NCI-H345 treated with DMSO at 0.1 percent for 48 hours (cell line): ENCODE measurements around the gene EPM2A.
A peak's percentile ranks its signal among the peaks of the same experiment; 100 is the strongest.

Experiments used
- DNase-seq: peaks from one replicate; lab custom pipeline; 2025; ENCODE audit not compliant: unreplicated experiment; lab: John Stamatoyannopoulos, UW

The EPM2A gene

DNA sequence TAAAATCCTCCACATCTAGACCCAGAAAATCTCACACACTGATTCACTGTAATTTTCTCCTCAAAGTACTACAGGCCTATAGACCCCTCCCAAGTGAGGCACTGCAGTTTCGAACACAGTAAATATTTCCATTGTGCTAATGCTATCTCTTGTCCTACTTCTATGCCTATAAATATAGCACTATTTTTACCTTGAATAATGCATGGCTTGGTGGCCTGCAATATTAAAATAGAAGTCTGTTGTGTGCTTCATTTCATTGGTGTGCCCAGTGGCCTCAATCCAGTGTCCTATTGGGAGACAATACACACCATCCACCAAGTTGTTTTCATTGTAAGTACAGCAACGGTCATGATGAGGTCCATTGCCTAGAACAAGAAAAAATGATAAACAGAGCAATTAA, 49.4 kb downstream of the EPM2A start:
- DNase-seq = no peak

DNA sequence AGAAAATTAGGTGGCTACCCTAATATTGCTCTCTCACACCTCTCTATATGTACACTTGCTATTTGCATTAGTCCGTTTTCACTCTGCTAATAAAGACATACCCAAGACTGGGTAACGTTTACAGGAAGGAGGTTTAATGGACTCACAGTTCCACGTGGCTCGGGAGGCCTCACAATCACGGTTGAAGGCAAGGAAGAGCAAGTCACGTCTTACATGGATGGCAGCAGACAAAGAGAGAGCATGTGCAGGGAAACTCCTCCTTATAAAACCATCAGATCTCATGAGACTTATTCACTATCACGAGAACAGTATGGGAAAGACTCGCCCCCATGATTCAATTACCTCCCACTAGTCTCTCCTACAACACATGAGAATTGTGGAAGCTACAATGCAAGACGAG, 53.4 kb downstream of the EPM2A start:
- DNase-seq = no peak

DNA sequence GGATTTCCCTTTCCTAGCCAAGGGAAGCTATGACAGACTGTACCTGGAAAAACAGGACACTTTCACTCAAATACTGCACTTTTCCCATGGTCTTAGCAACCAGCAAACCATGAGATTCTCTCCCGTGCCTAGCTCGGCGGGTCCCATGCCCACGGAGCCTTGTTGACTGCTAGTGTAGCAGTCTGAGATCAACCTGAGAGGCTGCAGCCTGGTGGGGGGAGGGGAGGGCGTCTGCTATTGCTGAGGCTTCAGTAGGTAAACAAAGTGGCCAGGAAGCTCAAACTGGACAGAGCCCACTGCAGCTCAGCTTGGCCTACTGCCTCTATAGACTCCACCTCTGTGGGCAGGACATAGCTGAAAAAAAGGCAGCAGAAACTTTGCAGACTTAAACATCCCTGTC, 61.8 kb downstream of the EPM2A start:
- no peak for DNase-seq

DNA sequence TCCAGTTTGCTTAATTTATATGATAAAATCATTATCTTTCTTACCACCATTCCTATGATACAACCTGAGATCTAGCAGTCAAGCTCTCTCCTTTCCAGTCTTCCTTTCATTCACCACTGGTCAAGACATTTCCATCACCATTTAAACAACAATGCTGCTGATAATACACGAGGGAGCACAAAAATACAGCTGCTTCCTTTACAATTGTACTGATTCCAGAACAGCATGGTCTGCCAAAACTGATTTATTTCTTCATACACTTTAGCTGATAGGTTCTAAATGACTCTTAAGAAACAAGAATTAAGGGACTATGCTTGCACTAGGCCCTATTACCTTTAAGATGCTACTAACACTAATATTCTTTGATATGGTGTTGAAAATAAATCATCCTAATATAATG, 65.0 kb downstream of the EPM2A start:
- DNase-seq = no peak

DNA sequence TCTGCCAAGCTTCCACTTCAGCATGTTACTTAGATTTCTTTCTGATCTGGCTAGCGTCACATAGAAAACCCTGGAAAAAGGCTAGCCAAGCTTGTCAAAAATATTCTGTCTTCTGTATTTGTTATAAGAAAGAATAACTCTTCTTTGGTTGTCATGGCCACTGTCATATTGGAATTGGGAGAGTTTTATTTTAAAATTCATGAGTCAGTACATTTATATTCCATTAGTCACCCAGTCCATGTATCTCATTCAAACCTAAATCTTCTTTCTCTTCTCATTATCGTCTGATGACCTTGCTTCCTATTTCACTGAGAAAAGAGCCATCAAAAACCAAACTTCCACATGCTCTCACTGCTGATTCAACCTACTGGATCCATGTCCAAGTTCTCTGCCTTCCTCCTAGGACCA, 65.7 kb downstream of the EPM2A start:
- DNase-seq = no peak

DNA sequence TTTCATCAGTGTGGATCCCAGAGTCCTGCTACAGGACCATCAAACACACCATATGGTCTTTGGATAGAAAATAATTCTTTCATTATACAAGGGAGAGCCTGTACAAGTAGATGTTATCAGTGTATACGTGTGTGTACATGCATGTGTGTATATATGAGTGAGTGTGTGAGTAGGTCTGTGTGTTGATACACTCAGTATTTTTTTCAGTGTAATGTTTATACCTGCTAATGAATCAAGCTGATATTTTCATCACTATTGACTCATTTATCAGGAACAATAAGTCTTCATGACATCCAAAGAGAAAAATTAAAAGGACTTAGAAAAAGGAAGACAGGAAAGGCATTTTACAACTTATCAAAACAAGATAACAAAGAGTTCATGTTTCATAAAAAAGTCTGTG, 66.5 kb downstream of the EPM2A start:
- no peak for DNase-seq

DNA sequence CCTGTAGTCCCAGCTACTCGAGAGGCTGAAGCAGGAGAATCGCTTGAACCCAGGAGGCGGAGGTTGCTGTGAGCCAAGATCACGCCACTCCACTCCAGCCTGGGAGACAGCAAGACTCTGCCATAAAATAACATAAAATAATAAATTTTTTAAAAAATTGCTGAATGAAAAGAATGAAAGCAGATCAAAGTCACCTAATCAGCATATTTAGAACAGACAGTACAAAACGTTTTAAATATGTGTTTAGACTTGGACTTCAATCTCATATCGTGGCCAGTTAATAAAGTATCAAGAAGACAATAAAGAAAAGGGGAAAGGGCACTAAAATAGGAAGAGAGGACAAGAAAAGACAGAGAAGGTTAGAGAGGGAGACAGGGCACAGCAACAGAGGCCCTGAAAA, 74.6 kb downstream of the EPM2A start:
- DNase-seq = no peak

DNA sequence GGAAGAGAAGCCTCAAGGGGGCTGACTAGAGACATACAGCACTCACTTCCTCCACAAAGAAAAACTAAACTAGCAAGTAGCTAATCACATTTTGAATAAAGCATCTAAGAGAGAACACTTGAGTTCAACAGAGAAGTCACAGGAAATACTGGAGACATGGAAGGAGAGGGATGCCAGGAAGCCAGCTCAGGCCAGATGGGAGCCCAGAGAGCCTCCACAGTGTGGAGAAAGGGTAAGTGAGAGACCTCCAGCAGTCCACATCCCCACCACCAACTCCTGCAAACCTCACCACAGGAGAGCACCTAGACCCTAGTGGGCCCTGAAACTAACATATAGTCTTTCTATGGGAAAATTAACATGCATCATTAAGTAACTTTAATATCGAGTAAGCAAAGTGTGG, 79.2 kb downstream of the EPM2A start:
- DNase-seq = no peak

DNA sequence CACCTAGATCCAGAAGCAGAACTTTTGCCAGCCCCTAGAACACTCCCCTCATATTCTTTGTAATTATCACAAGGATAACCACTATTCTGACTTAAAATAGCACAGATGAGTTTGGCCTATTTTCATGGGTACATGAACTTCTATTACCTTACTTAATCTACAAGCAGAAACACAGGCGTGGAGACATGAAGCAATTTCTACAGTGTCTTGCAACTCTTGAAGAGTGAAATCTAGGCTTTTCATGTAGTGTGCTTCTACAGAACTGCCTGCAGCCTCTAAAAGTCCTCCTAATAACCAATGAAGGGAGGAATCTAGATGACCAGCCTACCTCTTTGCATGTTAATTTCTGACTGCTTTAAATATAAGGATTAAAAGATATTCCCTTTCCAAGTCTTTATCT, 82.7 kb downstream of the EPM2A start:
- no peak for DNase-seq

DNA sequence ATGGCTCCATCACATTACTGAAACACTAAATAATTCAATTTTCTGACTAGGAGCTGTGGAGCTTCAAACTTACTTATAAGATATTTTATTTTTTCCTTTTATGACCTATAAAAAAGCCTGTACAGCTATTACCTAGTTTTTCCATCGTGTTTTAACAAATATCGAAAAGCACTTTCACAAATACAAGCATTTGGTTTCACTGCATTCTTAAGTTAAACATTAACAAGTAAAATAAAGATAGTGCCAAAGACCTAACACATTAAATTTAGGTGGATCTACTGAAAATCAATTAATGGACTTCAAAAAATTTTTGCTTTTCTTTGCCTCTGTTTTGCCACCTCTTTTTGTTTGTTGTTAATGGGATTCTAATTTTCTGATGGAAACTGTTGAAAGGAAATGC, 83.3 kb downstream of the EPM2A start:
- DNase-seq = no peak

DNA sequence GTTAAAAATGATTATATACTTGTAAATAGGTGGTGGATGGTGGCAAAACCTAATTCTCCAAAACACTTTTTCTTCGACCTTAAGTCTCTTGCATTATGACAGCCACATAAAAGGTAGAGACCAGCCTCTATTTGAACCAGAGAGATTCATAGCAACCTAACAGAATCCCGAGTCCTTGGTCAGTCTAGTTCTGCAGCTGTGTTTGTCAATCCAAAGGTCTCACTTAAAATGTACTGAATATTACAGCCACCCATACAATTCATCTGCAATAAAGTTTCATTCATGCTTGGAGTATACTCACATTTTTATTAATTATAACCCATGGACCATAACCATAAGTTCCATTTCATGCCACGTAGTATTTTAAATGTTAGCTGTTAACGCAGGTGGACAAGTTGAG, 87.2 kb downstream of the EPM2A start:
- no peak for DNase-seq

DNA sequence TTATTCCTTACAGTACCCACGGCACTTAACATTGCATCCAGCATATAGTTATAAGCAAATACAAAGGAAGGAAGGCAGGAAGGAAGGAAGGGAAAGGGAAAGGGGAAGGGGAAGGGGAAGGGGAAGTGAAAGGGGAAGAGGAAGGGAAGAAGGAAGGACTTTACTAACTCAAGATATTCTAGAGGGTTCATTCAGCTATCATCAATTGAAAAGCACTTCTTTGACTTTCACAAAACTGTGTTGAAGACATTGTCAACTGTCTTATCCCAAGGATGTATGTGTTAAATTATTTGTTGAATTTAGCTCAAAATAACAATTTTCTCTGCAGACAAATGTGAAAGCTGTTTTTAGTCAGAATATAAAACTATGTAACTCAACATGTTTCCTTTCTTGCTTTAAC, 87.7 kb downstream of the EPM2A start:
- no peak for DNase-seq

DNA sequence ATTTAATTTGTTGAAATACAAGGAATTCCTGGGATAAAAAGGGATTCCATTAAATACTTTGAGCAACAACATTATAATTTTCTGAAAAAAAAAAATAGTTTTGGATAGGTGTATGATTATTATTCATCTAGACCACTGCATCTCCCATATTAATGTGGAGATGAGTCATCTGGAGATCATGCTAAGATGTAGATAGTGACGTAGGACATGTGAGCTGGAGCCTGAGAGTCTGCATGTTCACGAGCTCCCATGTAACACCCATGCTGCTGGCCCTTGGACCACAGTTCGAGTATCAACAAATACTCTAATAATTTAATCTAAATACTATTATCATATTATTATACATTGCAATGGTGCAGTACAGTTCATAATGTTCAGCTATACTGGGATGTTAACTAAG, 91.6 kb downstream of the EPM2A start:
- no peak for DNase-seq

DNA sequence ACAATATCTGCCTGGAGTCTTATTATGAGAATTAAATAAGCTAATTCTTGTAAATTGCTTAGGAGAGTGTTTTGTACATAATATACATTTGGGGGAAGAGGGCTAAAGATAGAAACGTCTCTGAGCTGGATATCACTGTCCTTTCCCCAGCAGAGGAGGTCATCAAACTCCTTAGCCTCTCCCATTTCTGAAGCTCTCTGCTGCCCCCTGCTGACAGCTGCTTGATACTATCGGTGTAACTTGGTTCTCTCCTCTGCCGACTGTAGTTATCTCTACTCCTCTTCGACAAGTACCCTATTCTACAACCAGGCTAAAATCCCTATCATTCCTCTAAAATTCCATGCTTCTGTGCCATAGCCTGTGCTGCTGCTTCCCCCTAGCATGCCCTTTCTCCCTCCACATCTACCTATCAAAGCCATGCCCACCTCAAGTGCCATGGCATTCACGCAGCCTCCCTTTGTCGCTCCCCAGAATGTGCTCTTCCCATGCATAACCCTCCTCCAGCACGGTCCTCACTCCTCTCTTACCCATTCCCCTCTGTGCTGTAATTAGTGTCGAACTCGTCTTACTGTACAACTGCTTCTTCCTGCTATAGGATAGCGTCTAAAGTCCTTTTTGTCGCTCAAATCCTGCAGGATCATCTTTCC, 101.2 kb downstream of the EPM2A start:
- DNase-seq = peak; percentile 16

DNA sequence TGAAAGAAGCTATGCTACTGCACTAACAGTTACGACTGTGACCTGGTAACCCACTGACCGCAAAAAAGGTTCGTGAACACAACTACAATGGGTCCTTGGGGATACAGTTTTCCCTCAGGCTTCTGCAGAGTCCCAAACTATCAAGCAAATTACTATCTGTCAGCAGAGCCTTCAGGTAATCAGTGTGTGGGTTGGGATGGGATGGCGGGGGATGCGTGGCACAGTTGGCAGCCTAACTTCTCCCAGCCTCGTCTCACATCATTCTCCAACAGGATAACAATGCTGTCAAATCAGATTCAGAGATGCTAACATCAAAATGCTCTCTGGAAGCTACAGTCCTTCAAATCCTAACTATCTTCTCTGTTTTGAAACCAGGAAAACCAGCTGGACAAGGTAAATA, 102.3 kb downstream of the EPM2A start:
- DNase-seq = no peak

DNA sequence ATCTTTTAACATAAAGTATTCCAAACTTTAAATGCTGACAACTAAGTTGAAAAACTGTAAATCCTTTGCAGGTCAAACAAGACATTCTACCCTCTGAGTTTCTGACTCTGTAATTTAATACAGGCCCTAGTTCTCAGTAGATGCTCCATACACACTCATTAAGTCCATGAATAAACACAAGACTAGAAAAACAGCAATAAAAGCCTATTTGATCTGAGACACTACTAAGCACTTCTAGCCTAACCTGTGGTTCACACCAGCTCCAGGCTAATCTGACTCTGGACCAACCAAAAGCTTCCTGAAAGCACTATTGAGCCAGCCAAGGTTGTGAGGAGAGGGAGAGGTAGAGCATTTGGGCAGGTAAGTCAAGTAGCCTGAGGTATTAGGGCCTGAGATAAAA, 103.9 kb downstream of the EPM2A start:
- no peak for DNase-seq

DNA sequence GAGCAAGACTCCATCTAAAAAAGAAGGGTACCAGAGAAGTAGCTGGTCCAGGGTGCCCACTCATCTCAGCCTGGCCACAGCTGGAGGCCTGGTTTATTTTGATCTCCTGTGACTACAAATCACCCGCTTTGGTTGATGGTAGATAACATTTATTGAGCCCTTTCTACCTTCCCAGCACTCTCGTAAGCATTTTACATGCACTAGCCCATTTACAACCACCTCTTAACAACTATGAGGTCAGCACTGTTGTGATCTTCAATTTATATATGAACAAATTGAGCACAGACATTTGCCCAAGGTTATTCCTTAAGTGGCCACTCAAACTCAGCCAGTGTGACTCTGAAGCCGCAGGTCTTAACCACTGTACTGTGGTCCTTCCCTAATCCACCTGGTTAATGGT, 104.7 kb downstream of the EPM2A start:
- DNase-seq = no peak

DNA sequence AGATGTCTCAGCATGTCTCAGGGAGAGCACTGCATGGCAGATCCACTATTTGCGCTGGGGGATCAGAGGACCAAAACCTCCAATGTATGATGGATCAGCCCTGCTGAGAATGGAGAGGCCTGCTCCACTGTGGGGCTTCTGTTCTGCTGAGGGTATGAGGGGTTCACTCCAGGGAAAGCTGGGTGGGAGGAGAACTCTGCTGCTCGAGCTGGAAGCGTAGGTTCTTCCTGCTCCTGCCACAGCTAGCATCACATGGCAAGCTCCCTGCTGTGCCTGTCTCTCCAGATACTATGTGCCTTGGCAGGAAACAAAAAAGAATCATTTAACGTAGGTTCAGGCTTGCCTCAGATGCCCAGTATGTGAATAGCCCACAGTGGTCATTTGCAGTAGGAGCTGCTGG, 105.8 kb downstream of the EPM2A start:
- DNase-seq = no peak

DNA sequence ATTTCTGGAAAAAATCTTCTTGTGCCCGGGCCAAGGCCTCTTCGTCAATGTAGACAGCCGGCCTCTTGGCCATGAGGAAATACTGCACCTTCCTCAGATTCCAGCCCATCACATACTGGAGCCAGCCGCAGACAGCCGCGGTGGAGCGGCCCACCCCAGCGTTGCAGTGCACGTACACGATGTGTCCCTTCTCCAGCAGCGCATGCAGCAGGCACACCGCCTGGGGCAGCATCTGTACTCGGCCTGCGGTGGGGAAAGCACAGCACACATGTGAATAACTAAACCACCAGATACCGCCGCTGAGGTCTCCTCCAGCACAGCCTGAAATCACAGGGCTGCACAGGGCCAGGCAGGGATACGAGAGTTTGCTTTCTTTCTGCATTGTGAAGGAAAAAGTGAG, 107.9 kb downstream of the EPM2A start:
- DNase-seq = no peak

DNA sequence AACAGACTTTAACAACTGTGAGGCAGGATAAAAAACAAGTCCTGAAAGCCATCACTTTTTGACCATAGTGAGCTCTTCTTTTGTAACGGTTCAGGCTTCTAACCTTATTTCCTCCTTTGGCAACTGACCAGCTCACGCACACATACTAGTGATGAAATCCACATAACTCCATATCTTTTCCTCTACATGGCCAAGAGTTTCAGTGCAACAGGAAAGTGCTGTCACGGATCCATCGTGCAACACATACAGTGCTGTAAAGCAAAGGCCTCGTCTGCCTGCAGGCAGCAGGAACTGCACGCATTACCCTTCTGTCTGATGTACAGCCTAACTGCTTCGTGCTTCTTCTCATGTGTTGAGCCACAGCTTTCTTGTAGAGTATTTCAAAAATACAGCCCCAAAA, 108.5 kb downstream of the EPM2A start:
- no peak for DNase-seq

DNA sequence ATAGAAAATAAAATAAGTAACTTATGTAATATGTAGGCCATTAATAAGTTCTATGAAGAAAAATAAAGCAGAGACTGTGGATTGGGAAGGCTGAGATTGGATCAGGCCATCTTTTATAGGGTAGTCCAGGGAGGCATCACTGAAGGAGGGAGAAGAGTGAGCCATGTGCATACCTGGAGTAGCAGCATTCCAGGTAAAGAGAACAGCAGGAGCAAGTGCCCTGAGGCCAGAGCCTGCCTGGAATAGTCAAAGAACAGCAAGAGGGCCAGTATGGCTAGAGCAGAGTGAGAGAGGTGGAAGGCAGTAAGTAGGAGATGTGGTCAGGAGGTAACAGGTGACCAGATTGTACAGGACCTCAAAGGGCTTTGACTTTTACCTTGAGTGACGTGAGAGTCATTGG, 112.1 kb downstream of the EPM2A start:
- DNase-seq = no peak

DNA sequence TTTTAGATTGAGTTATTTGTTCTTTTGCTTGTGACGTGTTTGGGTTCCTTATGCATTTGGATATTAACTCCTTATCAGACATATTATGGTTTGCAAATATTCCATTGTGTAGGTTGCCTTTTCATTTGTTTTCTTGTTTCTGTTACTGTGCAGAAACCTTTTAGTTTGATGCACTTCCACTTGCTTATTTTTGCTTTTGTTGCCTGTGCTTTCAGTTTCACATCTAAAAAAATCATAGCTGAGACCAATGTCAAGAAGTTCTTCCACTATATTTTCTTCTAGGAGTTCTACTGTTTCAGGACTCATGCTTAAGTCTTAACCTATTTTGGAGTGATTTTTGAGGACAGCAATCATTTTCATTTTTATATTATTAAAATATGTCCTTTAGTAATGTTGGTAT, 113.5 kb downstream of the EPM2A start:
- no peak for DNase-seq

DNA sequence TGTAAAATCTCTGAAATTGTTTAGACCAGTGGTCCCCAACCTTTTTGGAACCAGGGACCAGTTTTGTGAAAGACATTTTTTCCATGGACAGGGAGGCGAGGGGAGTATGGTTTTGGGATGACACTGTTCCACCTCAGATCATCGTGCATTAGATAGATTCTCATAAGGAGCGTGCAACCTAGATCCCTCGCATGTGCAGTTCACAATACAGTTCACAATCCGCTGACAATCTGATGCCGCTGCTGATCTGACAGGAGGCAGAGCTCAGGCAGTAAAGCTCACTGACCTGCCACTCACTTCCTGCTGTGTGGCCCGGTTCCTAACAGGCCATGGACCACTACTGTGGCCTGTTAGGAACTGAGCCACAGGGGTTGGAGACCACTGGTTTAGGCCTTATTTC, 115.2 kb downstream of the EPM2A start:
- no peak for DNase-seq

DNA sequence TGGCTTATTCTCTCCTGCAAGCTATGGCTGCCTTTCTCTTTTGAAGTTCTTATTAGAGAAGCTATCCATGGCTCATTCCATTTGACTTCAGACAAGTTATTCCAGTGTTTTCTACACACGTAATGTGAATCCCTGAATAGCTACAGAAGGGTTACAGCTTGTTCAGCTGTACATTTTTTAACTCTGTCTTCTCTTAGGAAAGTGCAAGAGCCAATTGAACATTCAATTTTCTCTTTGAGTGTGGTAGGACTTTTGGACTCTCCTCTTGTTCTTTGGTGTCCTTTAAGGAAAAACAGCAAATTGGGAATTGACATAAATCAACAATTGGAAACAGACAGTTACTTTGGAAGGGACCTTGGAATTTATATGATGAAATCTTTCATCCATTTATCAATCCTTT, 125.8 kb downstream of the EPM2A start:
- no peak for DNase-seq
